Stomach (tissue), 9 donors: ENCODE measurements around the gene TLL1. TPM values are rescaled to one million over a fixed set of nuclear protein-coding genes. Genes with fewer than 3 reads are reported as not detected.

ENCODE experiments used
- DNase-seq, 2 donors: peaks; one replicate each; pipeline versions ENCODE4 v3.0.0 to v3.0.0-alpha.2; 2013 to 2019
- H3K27ac ChIP-seq, 5 donors: fragments of 200-600 bp in 4 of 5; sonication (generic) in 4 of 5; one replicate each; pipeline ENCODE4 v1.5.1; 2013 to 2019; ENCODE audit warnings: mild to moderate bottlenecking in 1 of 5, moderate library complexity in 1 of 5
- H3K27me3 ChIP-seq, 3 donors: fragments of 200-600 bp; sonication (generic); one replicate each; pipeline ENCODE4 v1.5.1; 2017 to 2019; ENCODE audit warnings: mixed run types in 1 of 3
- H3K36me3 ChIP-seq, 4 donors: fragments of 200-600 bp; sonication (generic); 1 replicate in 3 of 4; 2 replicates in 1 of 4; pipeline ENCODE4 v1.5.1; 2016 to 2019
- H3K4me1 ChIP-seq, 4 donors: fragments of 200-600 bp; sonication (generic); one replicate each; pipeline ENCODE4 v1.5.1; 2016 to 2019
- H3K4me3 ChIP-seq, 4 donors: fragments of 200-600 bp; sonication (generic) in 3 of 4; one replicate each; pipeline ENCODE4 v1.5.1; 2016 to 2019; ENCODE audit warnings: mild to moderate bottlenecking in 1 of 4
- H3K9me3 ChIP-seq, 4 donors: fragments of 200-600 bp; sonication (generic); one replicate each; pipeline ENCODE4 v1.5.1; 2016 to 2019
- EP300 ChIP-seq: sonication (generic); formaldehyde crosslinking; IDR thresholded peaks from one replicate; pipeline ENCODE4 v1.6.1; 2017; ENCODE audit warnings: antibody characterized with exemption
- POLR2A ChIP-seq, 4 donors: fragments of 450-650 bp; IDR thresholded peaks; one replicate each; pipeline ENCODE4 v1.6.1; 2016; ENCODE audit warnings: antibody characterized with exemption in 4 of 4, control low read depth in 2 of 4, mild to moderate bottlenecking in 1 of 4, moderate library complexity in 1 of 4
- POLR2AphosphoS5 ChIP-seq, 3 donors: sonication (generic); formaldehyde crosslinking; IDR thresholded peaks; one replicate each; pipeline ENCODE4 v1.6.1; 2016; ENCODE audit warnings: antibody characterized with exemption in 3 of 3
- WGBS, 5 donors: extraction: QIAGEN DNeasy Blood & Tissue Kit in 3 of 5; methylation state at CpG; one replicate each; pipeline versions ENCODE4 v1.1.5 to v1.1.7; 2013 to 2018; 5-methylcytosine and 5-hydroxymethylcytosine counted together
- intact Hi-C: fragments of 100-400 bp; cut with DNase I; formaldehyde crosslinking; loops from one replicate; pipeline ENCODE4 v1.15.1; 2023; ENCODE audit warnings: low total_unique reads
- polyA plus RNA-seq, 3 donors: library from polyadenylated mRNA; stranded (reverse); fragments of 200-250 nt; gene quantifications; one replicate each; pipeline ENCODE4 v1.2.3, GENCODE V29; 2013
- total RNA-seq, 5 donors: library from RNA; depleted of rRNA; stranded (reverse); fragments of >200 nt; gene quantifications; one replicate each; pipeline versions ENCODE4 v1.1.0 to v1.2.3, GENCODE V29; 2014 to 2016
- TF ChIP-seq, protein P1 (sequence below), 7 experiments: fragments of 450-650 bp in 4 of 7; fragments of 200-600 bp in 3 of 7; sonication (generic) in 3 of 7; IDR thresholded peaks; one replicate each; pipeline ENCODE4 v1.5.1; 2016 to 2019; ENCODE audit warnings: antibody characterized with exemption in 7 of 7, control low read depth in 2 of 7, mild to moderate bottlenecking in 1 of 7
- donor health status: healthy with polysubstance abuse.
- donor health status: Bipolar disorder and iron deficiency.
- donor health status: healthy.

TLL1 gene
- total and polyA plus RNA-seq, 8 donors: under 0.01 to 27.5 (median 0.28) TPM; not detected in 1

DNA sequence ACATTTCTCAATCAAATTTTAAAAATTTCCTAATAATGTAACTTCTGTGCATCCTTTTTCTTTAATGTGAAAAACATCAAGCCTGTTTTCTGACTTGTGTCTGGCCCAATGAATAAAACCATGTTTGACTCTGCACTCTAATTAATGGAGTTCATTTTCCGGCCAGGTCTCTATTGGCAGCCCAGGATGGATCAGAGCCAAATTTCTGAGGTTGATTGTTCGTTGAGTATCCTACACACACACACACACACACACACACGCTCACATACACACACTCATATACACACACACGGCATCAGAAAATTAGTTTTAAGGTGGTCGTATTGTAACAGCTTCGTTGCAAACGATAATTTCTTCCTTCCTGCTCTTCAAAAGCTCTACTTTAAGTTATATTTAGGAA lies 28.9 kb upstream of the TLL1 start:
- WGBS, 5 donors: 48 to 75% (median 62%) methylated on average over 7 of the region's 7 CpGs
- no peaks in the 10 kb centered on the region for H3K36me3 ChIP-seq
- no peaks in the 10 kb centered on the region for H3K27me3 ChIP-seq
- no peak overlapping the region for H3K4me3 ChIP-seq
- no peaks in the 10 kb centered on the region for H3K9me3 ChIP-seq
- TF ChIP-seq, protein P1, sequence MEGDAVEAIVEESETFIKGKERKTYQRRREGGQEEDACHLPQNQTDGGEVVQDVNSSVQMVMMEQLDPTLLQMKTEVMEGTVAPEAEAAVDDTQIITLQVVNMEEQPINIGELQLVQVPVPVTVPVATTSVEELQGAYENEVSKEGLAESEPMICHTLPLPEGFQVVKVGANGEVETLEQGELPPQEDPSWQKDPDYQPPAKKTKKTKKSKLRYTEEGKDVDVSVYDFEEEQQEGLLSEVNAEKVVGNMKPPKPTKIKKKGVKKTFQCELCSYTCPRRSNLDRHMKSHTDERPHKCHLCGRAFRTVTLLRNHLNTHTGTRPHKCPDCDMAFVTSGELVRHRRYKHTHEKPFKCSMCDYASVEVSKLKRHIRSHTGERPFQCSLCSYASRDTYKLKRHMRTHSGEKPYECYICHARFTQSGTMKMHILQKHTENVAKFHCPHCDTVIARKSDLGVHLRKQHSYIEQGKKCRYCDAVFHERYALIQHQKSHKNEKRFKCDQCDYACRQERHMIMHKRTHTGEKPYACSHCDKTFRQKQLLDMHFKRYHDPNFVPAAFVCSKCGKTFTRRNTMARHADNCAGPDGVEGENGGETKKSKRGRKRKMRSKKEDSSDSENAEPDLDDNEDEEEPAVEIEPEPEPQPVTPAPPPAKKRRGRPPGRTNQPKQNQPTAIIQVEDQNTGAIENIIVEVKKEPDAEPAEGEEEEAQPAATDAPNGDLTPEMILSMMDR (IDR thresholded peaks at IDR 0.05): no peak
- no peak for TF ChIP-seq POLR2AphosphoS5 (IDR thresholded peaks at IDR 0.05)
- no peak for TF ChIP-seq POLR2A (IDR thresholded peaks at IDR 0.05)
- no peak for TF ChIP-seq EP300
- H3K4me1 ChIP-seq: no peaks in the 10 kb centered on the region
- no peak overlapping the region for H3K27ac ChIP-seq
- peak in 1 of 2 donors; percentile 66 for DNase-seq
- intact Hi-C loops: no loop called here

GRCh38 chr4:165851256-165851655 lies 21.8 kb upstream of the TLL1 start:
- DNase-seq: no peak
- 57 to 77% (median 69%) methylated on average over 3 of the region's 3 CpGs for WGBS, 5 donors
- no peaks in the 10 kb centered on the region for H3K27me3 ChIP-seq
- no peak overlapping the region for H3K27ac ChIP-seq
- TF ChIP-seq, protein P1 (IDR thresholded peaks at IDR 0.05): no peak
- TF ChIP-seq EP300 (no peak), POLR2AphosphoS5 (IDR thresholded peaks at IDR 0.05) (no peak), POLR2A (IDR thresholded peaks at IDR 0.05) (no peak)
- intact Hi-C loops: no loop called here
- H3K36me3 ChIP-seq: no peaks in the 10 kb centered on the region
- H3K4me1 ChIP-seq: no peaks in the 10 kb centered on the region
- no peaks in the 10 kb centered on the region for H3K9me3 ChIP-seq
- H3K4me3 ChIP-seq: no peak overlapping the region

DNA sequence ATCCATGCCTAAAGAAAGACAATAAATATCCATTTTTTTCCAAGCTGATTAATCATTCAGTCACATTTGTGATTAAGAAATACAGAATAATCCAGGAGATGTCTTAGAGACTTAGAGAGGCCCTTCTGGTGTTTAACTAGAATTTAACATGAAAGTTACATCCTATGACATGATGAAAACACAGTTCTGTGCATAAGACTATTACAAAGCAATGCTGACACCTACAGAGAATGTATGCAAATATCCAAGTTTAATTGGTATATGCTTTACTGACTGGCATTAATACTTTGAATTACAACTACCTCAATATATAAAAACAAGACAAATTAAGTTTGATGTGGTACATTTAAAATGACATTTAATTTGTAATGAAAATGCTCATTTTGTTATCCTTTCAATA lies 17.8 kb upstream of the TLL1 start:
- H3K27ac ChIP-seq: no peak overlapping the region
- no peaks in the 10 kb centered on the region for H3K27me3 ChIP-seq
- no peak for TF ChIP-seq POLR2A (IDR thresholded peaks at IDR 0.05)
- no peak for TF ChIP-seq POLR2AphosphoS5 (IDR thresholded peaks at IDR 0.05)
- TF ChIP-seq, protein P1 (IDR thresholded peaks at IDR 0.05): no peak
- no peak for TF ChIP-seq EP300
- H3K9me3 ChIP-seq: no peaks in the 10 kb centered on the region
- H3K4me1 ChIP-seq: no peaks in the 10 kb centered on the region
- DNase-seq: no peak
- intact Hi-C loops: no loop called here
- no peaks in the 10 kb centered on the region for H3K36me3 ChIP-seq
- H3K4me3 ChIP-seq: no peak overlapping the region

DNA sequence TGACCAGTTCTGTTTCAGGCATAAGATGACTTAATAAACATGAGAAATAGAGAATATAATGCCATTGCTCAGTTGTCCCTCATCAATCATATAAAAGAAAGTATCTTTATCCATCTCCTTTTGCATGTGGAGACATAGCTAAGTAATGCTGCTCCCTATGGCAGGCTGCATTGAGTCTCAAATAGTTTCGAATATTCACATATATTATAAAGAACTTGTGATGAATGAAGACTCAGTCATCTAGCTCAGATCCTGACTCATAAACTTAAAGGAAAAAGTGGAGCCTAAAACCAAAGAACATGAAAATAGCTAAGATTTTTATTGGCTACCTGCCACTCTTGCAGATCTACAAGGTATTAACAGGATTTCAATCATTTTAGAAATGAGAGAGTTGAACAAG lies 11.7 kb upstream of the TLL1 start:
- 84 to 94% (median 90%) methylated on average over 1 of the region's 1 CpG for WGBS, 5 donors
- Histone ChIP-seq H3K36me3 (no peaks in the 10 kb centered on the region), H3K27ac (no peak overlapping the region), H3K27me3 (no peaks in the 10 kb centered on the region), H3K4me3 (no peak overlapping the region), H3K9me3 (no peaks in the 10 kb centered on the region), H3K4me1 (no peaks in the 10 kb centered on the region)
- no peak for DNase-seq
- no peak for TF ChIP-seq POLR2A (IDR thresholded peaks at IDR 0.05)
- TF ChIP-seq, protein P1 (IDR thresholded peaks at IDR 0.05): no peak
- TF ChIP-seq POLR2AphosphoS5 (IDR thresholded peaks at IDR 0.05): no peak
- TF ChIP-seq EP300: no peak
- intact Hi-C loops: no loop called here
